SU-DHL-6 (cell line): ENCODE measurements around the gene FXYD7.

Source experiments
- H2AFZ ChIP-seq: fragments of 200-600 bp; sonication (generic); 2 replicates; pipeline ENCODE4 v1.6.1; 2014; ENCODE audit warnings: low read depth, mild to moderate bottlenecking, moderate library complexity, mixed read lengths, antibody characterized with exemption, low read length; ENCODE audit not compliant: severe bottlenecking
- H3F3A ChIP-seq: fragments of 200-600 bp; shearing (Covaris generic); 2 replicates; pipeline ENCODE4 v1.6.0; 2016; ENCODE audit warnings: antibody characterized with exemption, mild to moderate bottlenecking; ENCODE audit not compliant: insufficient read depth
- H3K27ac ChIP-seq: fragments of 200-600 bp; sonication (generic); 2 replicates; pipeline ENCODE4 v1.5.1; 2016; ENCODE audit warnings: low read depth, mild to moderate bottlenecking, low read length, moderate library complexity, mixed read lengths
- H3K27me3 ChIP-seq: fragments of 200-600 bp; sonication (generic), shearing (Covaris generic); 2 replicates; pipeline ENCODE4 v1.6.0; 2014; ENCODE audit warnings: mild to moderate bottlenecking, low read length
- H3K36me3 ChIP-seq: fragments of 200-600 bp; sonication (generic); 2 replicates; pipeline ENCODE4 v1.6.1; 2014; ENCODE audit warnings: mild to moderate bottlenecking, low read length, mixed read lengths
- H3K4me2 ChIP-seq: fragments of 300-600, 200-600 bp; shearing (Covaris generic), sonication (generic); 2 replicates; pipeline ENCODE4 v1.6.0; 2014; ENCODE audit warnings: low read length, low read depth, mild to moderate bottlenecking; ENCODE audit not compliant: poor library complexity, severe bottlenecking
- H3K4me3 ChIP-seq: fragments of 200-600 bp; sonication (generic); 2 replicates; pipeline ENCODE4 v1.5.1; 2014; ENCODE audit warnings: antibody characterized with exemption, low read length, mild to moderate bottlenecking, mixed read lengths; ENCODE audit not compliant: insufficient read depth, poor library complexity, severe bottlenecking
- H3K79me2 ChIP-seq: fragments of 200-600 bp; sonication (generic); 2 replicates; pipeline ENCODE4 v1.6.1; 2014; ENCODE audit warnings: mild to moderate bottlenecking, low read length, moderate library complexity; ENCODE audit not compliant: insufficient read depth
- H3K9ac ChIP-seq: fragments of 200-600 bp; sonication (generic); 2 replicates; pipeline ENCODE4 v1.7.0; 2014; ENCODE audit warnings: mild to moderate bottlenecking, low read length
- H3K9me2 ChIP-seq: fragments of 200-600 bp; sonication (generic); replicated peaks from 2 replicates; pipeline ENCODE4 v1.6.1; 2014; ENCODE audit warnings: low read length; ENCODE audit not compliant: insufficient read depth
- H3K9me3 ChIP-seq: fragments of 200-600 bp; sonication (generic); 2 replicates; pipeline ENCODE4 v1.6.1; 2014; ENCODE audit warnings: low read length, mixed read lengths; ENCODE audit not compliant: insufficient read depth
- H4K20me1 ChIP-seq: fragments of 200-600 bp; sonication (generic); 2 replicates; pipeline ENCODE4 v1.6.1; 2014; ENCODE audit warnings: low read depth, mild to moderate bottlenecking, antibody characterized with exemption, low read length, moderate library complexity, mixed read lengths
- EZH2phosphoT487 ChIP-seq: fragments of 200-600 bp; sonication (generic), shearing (Covaris generic); conservative IDR thresholded peaks from 2 replicates; pipeline ENCODE4 v1.6.1; 2018; ENCODE audit warnings: mild to moderate bottlenecking, antibody characterized with exemption, low read length, moderate library complexity, mixed read lengths
- TF ChIP-seq, protein P1 (sequence below): fragments of 200-600 bp; sonication (generic); IDR thresholded peaks from one replicate; pipeline ENCODE4 v1.5.1; 2017; ENCODE audit warnings: antibody characterized with exemption, mild to moderate bottlenecking, low read length, moderate library complexity; ENCODE audit not compliant: insufficient read depth, poor library complexity, severe bottlenecking

The FXYD7 gene

DNA sequence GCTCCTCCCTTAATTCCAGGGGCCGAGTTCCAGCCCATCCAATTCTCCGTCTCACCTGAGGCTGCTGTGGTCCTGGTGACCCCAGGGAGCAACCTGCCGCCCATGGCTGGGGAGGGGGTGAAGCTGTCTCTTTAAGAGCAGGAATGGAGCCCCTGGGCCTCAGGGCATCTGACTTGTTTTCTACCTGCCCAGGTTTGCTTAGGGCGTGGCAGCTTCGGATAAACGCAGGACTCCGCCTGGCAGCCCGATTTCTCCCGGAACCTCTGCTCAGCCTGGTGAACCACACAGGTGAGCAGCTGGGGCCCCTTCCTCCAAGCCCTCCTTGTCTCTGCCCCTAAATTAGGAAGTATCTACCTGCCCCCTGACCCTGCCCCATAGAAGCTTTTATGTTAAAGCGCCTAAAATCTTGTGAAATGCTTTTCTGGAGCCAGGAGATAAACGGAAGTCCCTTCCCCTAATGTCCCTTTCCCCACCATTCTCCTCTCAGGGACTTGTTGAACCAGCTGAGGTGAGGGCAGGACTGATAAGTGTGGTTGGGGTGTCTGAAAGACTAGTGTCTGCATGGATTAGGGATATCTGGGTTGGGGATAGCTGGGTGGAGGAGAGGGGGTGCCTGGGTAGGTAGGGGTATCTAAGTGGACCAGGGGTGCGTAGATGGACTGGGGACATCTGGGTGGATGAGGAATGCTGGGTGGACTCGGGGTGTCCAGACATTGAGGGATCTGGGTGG lies 26.8 kb upstream of the FXYD7 start:
- no peaks in the 10 kb centered on the region for H3K27me3 ChIP-seq
- H3K4me2 ChIP-seq: no peak overlapping the region
- H3K79me2 ChIP-seq: no peaks in the 10 kb centered on the region
- no peaks in the 10 kb centered on the region for H3K36me3 ChIP-seq
- H3F3A ChIP-seq: no peaks in the 10 kb centered on the region
- H3K4me3 ChIP-seq: no peak overlapping the region
- no peak overlapping the region for H2AFZ ChIP-seq
- no peaks in the 10 kb centered on the region for H3K9me2 ChIP-seq
- TF ChIP-seq EZH2phosphoT487: no peak
- TF ChIP-seq, protein P1, sequence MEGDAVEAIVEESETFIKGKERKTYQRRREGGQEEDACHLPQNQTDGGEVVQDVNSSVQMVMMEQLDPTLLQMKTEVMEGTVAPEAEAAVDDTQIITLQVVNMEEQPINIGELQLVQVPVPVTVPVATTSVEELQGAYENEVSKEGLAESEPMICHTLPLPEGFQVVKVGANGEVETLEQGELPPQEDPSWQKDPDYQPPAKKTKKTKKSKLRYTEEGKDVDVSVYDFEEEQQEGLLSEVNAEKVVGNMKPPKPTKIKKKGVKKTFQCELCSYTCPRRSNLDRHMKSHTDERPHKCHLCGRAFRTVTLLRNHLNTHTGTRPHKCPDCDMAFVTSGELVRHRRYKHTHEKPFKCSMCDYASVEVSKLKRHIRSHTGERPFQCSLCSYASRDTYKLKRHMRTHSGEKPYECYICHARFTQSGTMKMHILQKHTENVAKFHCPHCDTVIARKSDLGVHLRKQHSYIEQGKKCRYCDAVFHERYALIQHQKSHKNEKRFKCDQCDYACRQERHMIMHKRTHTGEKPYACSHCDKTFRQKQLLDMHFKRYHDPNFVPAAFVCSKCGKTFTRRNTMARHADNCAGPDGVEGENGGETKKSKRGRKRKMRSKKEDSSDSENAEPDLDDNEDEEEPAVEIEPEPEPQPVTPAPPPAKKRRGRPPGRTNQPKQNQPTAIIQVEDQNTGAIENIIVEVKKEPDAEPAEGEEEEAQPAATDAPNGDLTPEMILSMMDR: no peak
- no peaks in the 10 kb centered on the region for H3K9me3 ChIP-seq
- H4K20me1 ChIP-seq: no peaks in the 10 kb centered on the region
- H3K9ac ChIP-seq: no peak overlapping the region
- no peak overlapping the region for H3K27ac ChIP-seq

DNA sequence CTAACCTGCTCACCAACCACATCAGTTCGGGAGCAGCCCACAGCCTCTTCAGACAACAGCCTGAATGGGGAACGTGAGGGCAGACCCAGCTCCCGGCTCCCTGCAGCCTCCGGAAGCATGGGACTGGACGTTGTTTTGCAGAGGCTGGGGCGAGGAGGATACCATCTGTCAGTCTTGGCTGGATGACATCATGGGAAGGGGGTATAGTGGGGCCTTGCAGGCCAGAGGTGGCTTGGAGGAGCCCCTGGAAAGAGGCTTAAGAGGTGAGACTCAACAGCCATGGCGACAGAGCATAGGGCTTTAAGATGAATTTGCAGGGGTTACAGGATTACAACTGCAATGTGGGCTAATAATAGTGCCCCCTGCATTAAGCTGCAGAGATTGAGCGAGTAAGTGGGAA lies 25.9 kb upstream of the FXYD7 start:
- no peaks in the 10 kb centered on the region for H3K9me3 ChIP-seq
- H3K9ac ChIP-seq: no peak overlapping the region
- H3K27ac ChIP-seq: no peak overlapping the region
- H3F3A ChIP-seq: no peaks in the 10 kb centered on the region
- TF ChIP-seq EZH2phosphoT487: no peak
- TF ChIP-seq, protein P1: no peak
- H3K4me2 ChIP-seq: no peak overlapping the region
- no peak overlapping the region for H2AFZ ChIP-seq
- no peaks in the 10 kb centered on the region for H4K20me1 ChIP-seq
- H3K9me2 ChIP-seq: no peaks in the 10 kb centered on the region
- no peaks in the 10 kb centered on the region for H3K36me3 ChIP-seq
- H3K79me2 ChIP-seq: no peaks in the 10 kb centered on the region
- no peak overlapping the region for H3K4me3 ChIP-seq
- H3K27me3 ChIP-seq: no peaks in the 10 kb centered on the region

DNA sequence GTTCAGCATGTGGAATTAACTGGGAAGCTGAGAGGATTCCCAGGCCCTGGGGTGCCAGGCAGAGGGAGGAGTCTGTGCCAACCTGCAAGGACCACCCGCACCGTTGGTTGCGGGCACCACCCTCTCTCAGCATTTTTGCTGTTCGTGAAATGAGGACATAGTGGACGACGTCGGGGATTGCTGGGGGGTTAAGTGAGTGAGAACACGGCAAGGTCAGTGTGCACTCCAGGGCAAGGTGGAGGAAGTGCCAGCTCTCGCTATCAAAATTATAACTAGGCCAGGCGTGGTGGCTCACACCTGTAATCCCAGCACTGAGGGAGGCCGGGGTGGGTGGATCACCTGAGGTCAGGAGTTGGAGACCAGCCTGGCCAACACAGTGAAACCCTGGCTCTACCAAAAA lies 25.3 kb upstream of the FXYD7 start:
- Histone ChIP-seq H3F3A (no peaks in the 10 kb centered on the region), H3K9me3 (no peaks in the 10 kb centered on the region), H3K4me3 (no peak overlapping the region), H3K27me3 (no peaks in the 10 kb centered on the region), H3K36me3 (no peaks in the 10 kb centered on the region), H3K27ac (no peak overlapping the region), H3K9ac (no peak overlapping the region), H3K4me2 (no peak overlapping the region), H2AFZ (no peak overlapping the region), H4K20me1 (no peaks in the 10 kb centered on the region), H3K79me2 (no peaks in the 10 kb centered on the region), H3K9me2 (no peaks in the 10 kb centered on the region)
- TF ChIP-seq, protein P1: no peak
- no peak for TF ChIP-seq EZH2phosphoT487
